ENCODE results near the gene KRT7.

KRT7 gene

DNA sequence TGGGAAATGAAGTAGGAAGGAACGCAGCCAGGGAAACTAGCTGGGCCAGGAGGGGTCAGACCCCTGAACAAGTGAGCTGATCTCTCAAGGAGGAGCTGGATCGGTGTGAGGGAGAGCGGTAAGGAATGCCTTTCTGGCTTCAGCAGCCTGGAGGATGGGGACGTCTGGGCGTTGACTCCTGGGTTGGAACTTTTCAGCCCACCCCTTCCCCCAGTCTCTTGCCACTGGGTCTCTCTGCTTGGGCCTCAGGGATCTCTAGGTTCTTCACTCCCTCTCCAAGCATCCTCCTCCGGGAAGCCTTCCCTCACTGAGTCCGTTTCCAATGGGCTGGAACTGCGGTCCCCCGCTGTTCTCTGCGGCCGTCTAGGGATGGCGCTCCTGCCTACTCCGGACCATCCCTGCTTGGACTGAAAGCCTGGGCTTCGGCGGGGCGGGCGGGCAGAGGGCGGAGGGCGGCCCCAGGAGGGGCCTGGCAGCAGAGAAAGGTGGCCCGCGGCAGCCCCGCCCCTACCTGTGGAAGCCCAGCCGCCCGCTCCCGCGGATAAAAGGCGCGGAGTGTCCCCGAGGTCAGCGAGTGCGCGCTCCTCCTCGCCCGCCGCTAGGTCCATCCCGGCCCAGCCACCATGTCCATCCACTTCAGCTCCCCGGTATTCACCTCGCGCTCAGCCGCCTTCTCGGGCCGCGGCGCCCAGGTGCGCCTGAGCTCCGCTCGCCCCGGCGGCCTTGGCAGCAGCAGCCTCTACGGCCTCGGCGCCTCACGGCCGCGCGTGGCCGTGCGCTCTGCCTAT lies at the start of gene KRT7:
TSS of gene KRT7 (plus strand) at position 570 of the 788 bp plus-strand sequence. CDS start at position 624, 54 bp downstream.
- DNase-seq (ENCODE audit: insufficient read length, low spot score) (no peak), FAIRE-seq (no peak)

DNA sequence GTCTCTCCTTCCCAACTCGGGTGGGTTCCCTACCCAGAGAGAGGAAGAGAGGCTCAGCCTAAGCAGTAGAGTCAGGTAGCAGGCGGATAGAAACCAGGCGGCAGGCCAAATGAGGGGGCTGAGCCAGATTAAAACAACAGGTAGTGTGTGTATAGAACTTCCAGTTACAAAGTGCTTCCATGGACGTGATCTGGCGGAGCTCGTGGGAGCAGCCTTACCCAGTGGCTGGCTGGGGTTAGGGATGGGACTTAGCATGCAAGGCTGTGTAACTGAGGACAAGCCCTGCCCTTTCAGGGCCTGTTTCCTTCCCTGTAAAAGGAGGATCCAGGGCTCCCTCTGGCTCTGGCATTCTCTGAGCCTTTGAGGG lies 49.5 kb upstream of the KRT7 start:
- FAIRE-seq: no peak
- DNase-seq (ENCODE audit: insufficient read length, low spot score): no peak

DNA sequence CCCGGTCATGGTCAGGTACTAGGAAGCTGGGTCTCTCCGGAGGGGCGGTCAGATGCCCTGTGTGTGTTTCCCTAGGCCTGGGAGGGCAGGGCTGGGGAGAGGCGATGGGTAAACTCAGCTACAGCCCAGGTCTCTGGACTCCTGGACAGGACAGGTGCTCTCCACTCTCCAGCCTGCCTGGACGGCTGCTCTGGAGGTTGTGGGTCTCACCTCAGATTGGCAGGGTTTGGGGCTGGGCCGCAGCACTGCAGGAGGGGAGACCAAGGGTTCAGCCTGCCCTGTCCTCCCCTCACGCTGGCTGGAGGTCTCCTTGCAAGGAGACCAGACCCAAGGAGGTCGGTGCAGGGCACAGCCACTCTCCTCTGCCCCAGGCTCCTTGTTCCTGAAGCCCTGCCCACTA lies 49.1 kb upstream of the KRT7 start:
- FAIRE-seq: no peak
- no peak for DNase-seq (ENCODE audit: insufficient read length, low spot score)

DNA sequence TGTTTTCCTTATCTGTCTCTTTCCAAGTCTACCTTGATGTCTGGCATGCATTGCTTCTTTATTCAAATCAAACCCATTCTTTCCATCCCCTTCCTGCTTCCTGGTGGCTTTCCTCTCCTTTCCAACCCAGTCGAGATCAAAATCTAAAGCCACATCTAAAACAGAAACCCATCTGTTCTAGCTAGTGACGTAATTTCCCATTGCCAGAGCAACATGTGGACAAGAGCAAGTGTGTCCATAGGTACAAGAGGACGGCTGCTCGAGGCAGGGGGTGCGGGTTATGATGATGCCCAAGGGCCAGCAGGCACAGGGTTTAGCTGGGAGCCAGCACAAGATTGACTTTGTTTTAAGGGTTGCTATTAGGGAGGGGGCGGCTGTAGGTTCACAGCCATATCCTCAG lies 48.2 kb upstream of the KRT7 start:
- FAIRE-seq (no peak), DNase-seq (ENCODE audit: insufficient read length, low spot score) (no peak)

GRCh38 chr12:52185400-52185967 lies 47.6 kb upstream of the KRT7 start:
- DNase-seq (ENCODE audit: insufficient read length, low spot score): no peak
- FAIRE-seq: no peak

- DNase-seq (ENCODE audit: insufficient read length, low spot score) (no peak), FAIRE-seq (no peak)
Observed at GRCh38 chr12:52186118-52186840, 46.8 kb upstream of the KRT7 start.

GRCh38 chr12:52187206-52187605 lies 45.8 kb upstream of the KRT7 start:
- FAIRE-seq: no peak
- DNase-seq (ENCODE audit: insufficient read length, low spot score): no peak

DNA sequence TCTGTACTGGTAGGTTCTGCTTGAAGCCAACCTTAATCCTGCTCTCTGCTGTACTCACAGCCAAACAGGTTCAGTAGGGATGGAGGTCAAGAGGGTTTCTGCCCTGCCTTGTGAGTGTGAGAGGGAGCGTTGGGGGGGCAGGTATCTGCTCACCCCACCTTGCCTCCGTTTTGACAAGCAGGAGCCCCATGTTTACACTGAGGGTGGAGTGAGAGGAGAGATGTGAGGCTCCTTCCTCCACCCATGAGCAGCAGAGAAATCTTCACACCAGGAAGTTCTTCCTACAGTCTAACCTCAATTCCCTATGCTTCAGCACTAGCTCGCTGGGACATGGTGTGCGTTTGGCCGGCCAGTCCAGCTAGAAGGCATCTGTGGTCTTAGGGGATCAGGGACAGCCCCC lies 45.4 kb upstream of the KRT7 start:
- no peak for DNase-seq (ENCODE audit: insufficient read length, low spot score)
- FAIRE-seq: no peak

DNA sequence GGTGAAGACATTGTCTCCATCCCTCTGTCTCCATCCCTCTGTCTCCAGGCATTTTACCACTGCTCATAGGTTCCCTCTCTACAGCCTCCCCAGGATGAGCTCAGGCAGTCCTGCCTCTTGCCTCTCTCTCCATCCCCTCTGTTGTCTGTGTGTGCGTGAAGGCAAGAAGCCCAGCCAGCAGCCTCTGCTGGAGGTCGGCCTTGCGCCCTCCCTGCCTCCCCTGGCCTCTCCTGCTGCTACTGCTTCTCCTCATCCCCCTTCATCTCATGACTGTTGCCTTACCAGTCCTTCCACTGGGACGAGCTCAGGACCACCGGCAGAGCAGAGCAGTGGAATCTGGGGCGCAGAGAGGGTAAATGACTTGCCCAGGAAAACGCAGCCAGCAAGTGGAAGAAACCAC lies 44.4 kb upstream of the KRT7 start:
- DNase-seq (ENCODE audit: insufficient read length, low spot score) (no peak), FAIRE-seq (no peak)

DNA sequence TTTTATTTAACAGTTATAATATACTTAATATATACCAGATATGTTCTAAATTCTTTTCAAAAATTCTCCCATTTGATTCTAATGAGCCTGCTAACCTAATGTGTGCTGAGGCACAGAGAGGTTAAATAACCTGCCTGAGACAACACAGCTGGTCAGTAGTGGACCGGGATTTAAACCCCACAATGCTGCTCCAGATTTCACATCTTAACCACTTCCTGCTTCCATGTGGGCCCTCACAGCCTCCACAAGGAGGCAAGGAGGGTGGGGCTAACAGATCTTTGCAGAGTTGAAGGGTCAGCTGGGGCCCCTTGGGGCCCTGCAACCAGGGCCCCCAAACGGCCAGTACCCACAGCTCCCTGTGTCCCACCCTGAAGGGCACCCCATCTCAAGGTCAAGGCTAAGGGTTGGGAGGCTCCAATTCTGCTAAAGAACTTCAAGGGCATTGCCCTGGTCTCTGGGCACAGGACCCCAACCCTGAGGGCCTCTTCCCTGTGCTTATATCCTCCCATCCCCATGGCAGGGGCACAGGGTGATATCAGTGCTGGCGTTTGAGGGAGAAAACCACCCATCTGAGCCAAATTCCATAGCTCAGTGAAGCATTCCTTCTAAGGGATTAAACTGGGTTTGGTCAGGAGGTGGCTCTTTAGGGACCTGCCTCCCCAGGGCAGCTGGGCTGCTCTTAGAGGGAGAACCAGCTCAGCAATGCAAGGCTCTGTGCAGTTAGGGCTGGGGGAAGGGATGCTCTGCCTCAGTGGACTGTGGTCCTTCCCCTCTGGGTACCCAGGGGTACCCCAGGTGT lies 43.5 kb upstream of the KRT7 start:
- no peak for FAIRE-seq
- DNase-seq (ENCODE audit: insufficient read length, low spot score): peak; percentile 38

DNA sequence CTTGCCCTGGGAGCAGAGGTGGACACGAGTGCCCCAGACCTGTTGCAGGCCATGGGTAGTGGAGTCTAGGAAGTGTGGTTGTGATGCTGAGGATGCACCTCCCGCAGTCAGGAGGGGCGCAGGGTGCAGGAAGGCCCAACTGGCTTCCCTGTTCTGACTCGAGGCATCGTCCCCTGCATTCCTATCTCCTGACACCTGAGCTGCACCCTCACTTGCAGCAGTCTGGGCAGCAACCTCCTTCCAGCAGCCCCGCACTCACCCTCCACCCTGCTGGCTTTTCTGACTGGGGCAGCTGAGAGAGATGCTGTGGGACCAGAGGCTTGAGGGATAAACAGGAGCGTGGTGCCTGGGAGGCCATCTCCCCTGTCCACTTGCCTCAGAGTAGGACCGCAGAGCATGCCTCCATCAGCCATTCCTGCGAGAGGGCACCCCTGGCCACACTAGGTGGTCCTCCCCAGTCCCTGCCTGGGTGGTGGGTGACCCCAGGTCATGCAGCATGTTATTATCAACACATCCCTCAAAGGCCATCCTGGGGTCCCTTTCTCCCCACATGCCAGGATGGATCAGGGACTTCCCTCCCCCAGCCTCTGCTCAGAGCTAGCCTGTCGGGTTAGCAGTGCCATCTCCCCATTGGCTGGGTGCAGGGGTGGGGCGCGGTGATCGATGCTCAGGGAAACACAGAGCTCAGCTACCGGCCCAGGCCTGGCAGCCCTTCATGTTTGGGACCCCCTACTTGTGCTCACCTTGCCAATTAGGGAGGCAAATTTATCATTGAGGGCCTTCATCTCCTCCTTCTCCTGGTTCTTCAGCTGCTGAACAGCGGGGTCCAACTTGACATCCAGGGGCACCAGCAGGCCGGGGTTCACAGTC lies 41.9 kb upstream of the KRT7 start:
- FAIRE-seq (peak; percentile 36), DNase-seq (ENCODE audit: insufficient read length, low spot score) (no peak)

DNA sequence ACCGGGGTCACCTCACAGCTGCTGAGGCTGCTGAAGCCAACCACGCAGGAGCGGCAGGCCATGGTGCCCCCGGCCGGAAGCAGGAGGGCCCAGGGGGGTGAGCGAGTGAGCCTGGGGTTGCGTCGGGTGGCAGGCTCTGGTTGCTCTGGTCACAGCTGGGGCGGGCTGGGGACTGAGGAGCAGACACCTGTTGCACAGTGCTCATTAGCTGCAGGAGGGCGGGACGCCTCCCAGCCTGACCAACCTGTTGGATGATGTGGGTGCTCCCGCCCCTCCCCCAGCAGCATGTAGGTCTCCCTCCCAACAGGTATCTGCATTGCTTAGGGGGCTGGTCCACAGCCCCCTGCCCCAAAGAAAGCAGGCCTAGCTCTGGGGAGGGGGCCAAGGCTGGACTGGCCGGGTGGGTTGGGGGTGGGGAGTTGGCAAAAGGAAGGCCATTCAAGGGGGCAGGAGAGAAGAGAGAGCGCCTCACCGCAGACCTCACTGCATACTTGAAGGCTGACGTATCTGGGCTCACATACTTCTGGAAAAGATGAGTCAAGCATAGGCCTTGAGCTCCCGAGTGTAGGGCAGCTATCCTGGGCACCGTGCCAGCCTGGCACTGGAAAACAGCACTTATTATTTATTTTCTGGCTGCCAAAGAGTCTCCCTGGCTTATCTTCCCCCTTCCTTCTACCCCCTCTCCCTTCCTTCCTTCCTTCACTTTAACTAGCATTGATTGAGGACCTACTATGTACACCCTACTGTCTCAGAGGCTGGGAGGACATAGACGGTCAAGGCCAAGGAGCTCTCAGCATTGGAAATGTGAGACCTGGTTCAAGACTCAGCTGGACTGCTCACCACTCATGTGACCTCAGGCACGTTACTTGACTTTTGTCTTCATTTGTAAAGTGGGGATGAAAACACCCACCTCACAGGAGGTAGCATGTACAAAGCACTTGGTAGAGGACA lies 40.9 kb upstream of the KRT7 start, which contains the start of gene KRT80:
TSS of gene KRT80 (minus strand) at position 174 of the 951 bp plus-strand sequence. CDS start at position 62, 112 bp downstream.
- FAIRE-seq: peak; percentile 97
- DNase-seq (ENCODE audit: insufficient read length, low spot score): peak; percentile 97

GRCh38 chr12:52193532-52193931 lies 39.5 kb upstream of the KRT7 start:
- no peak for DNase-seq (ENCODE audit: insufficient read length, low spot score)
- peak; percentile 42 for FAIRE-seq

DNA sequence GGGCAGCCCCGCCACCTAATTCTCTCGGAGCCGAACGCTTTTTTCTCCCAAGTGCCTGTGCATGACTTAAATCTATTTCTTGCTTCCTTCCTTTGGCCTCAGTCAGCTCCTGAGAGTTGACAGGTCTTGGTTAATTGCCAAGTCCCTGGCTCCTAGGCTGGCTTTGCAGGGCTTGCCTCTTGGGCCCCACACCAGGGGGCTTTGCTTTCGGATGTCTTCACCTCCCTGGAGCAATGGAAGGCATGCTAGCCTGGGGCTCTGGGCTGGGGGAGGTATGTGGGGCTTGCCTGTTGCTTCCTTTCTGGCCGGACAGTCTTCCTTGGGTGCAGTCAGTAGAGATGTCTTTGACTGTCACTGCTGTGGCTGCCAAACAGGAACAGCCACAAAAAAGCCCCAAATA lies 39.1 kb upstream of the KRT7 start:
- DNase-seq (ENCODE audit: insufficient read length, low spot score): peak; percentile 45

GRCh38 chr12:52195065-52195730 lies 37.8 kb upstream of the KRT7 start:
- FAIRE-seq (peak; percentile 95), DNase-seq (ENCODE audit: insufficient read length, low spot score) (peak; percentile 54)

More for the DNA sequence above, 39.1 kb upstream of the KRT7 start:
- FAIRE-seq: no peak

GRCh38 chr12:52197371-52198231 lies 35.4 kb upstream of the KRT7 start:
- FAIRE-seq (no peak), DNase-seq (ENCODE audit: insufficient read length, low spot score) (no peak)

GRCh38 chr12:52198454-52199215 lies 34.4 kb upstream of the KRT7 start:
- FAIRE-seq (no peak), DNase-seq (ENCODE audit: insufficient read length, low spot score) (no peak)

Measured in HTR-8/SVneo (cell line).